SIG-M5 (cell line): ENCODE data around the gene SMAD9.

ENCODE experiments used
- DNase-seq: peaks from one replicate; lab custom pipeline; 2025; lab: John Stamatoyannopoulos, UW

Gene SMAD9

GRCh38 chr13:36817996-36818803 is 101.8 kb downstream of the SMAD9 start:
- DNase-seq: no peak

- no peak for DNase-seq
Observed at GRCh38 chr13:36815062-36815461, 105.0 kb downstream of the SMAD9 start.

GRCh38 chr13:36814465-36814864 is 105.6 kb downstream of the SMAD9 start:
- DNase-seq: no peak

GRCh38 chr13:36813225-36813624 is 106.8 kb downstream of the SMAD9 start:
- no peak for DNase-seq

- no peak for DNase-seq
Observed at GRCh38 chr13:36807616-36808015, 112.4 kb downstream of the SMAD9 start.

- DNase-seq: no peak
Observed at GRCh38 chr13:36806102-36806501, 113.9 kb downstream of the SMAD9 start.

GRCh38 chr13:36804588-36804987 is 115.5 kb downstream of the SMAD9 start:
- no peak for DNase-seq

- no peak for DNase-seq
Observed at GRCh38 chr13:36801035-36801434, 119.0 kb downstream of the SMAD9 start.

- no peak for DNase-seq
Observed at GRCh38 chr13:36796052-36796451, 124.0 kb downstream of the SMAD9 start.

GRCh38 chr13:36795463-36795862 is 124.6 kb downstream of the SMAD9 start:
- no peak for DNase-seq
